Measurements from ENCODE around the gene GALNT6. TPM values are rescaled to one million over a fixed set of nuclear protein-coding genes. Genes with fewer than 3 reads are reported as not detected.

Gene GALNT6
- total and polyA plus RNA-seq, 9 of the 15 experiments (the other 6 are each of a cell fraction or from before 2014, with no cell fraction given) = 1.5 to 8.6 (median 5.1) TPM

- TF ChIP-seq RCOR1 (IDR thresholded peaks at IDR 0.05; ENCODE audit: borderline replicate concordance in 1 of 2, low read depth in 2 of 2, low read length in 2 of 2) (peak in 1 of 2 experiments; percentile 22; a peak in 1 of 4 replicates), XRCC5 (IDR thresholded peaks at IDR 0.05; ENCODE audit: low read depth, low read length) (0 out of 2 replicates have a peak, but pooled peaks have one; percentile 30), BRF1 (IDR thresholded peaks at IDR 0.05; ENCODE audit: borderline replicate concordance, extremely low read depth, insufficient read length) (no peak), HSF4 (CRISPR knock-in tag; IDR thresholded peaks at IDR 0.05; ENCODE audit: borderline replicate concordance) (no peak), ZNF77 (CRISPR knock-in tag; IDR thresholded peaks at IDR 0.05) (no peak), PKNOX1 (IDR thresholded peaks at IDR 0.05) (no peak), ZFX (CRISPR knock-in tag; IDR thresholded peaks at IDR 0.05) (no peak), E4F1 (CRISPR knock-in tag; IDR thresholded peaks at IDR 0.05; ENCODE audit: borderline replicate concordance) (no peak), UBTF (IDR thresholded peaks at IDR 0.05; ENCODE audit: borderline replicate concordance in 1 of 2, low read depth in 2 of 2, low read length in 2 of 2) (no peak)
Measured at GRCh38 chr12:51351913-51352532, 39.2 kb downstream of the GALNT6 start (continued).
